BE2C (cell line): Measurements from ENCODE around the gene PPP1R7.

Experiments used
- DNase-seq: peaks from one replicate; pipeline ENCODE4 v3.0.0-alpha.2; 2020
- H3K27me3 ChIP-seq: fragments of 250-450 bp; sonication (Bioruptor Pico); 2 replicates; pipeline ENCODE4 v1.5.1; 2020; ENCODE audit warnings: mild to moderate bottlenecking
- H3K36me3 ChIP-seq: fragments of 250-450 bp; sonication (Bioruptor Pico); 2 replicates; pipeline ENCODE4 v1.5.1; 2020; ENCODE audit warnings: mild to moderate bottlenecking
- H3K4me1 ChIP-seq: fragments of 250-450 bp; sonication (Bioruptor Pico); 2 replicates; pipeline ENCODE4 v1.5.1; 2020
- H3K4me3 ChIP-seq: 2 replicates; pipeline ENCODE4 v1.5.1; 2011; ENCODE audit warnings: low read depth, low read length
- H3K9me3 ChIP-seq: fragments of 250-450 bp; sonication (Bioruptor Pico); 2 replicates; pipeline ENCODE4 v1.5.1; 2020
- CTCF ChIP-seq: IDR thresholded peaks from 2 replicates; pipeline ENCODE4 v1.5.1; 2012; ENCODE audit warnings: mild to moderate bottlenecking, low read depth, low read length

PPP1R7 gene

GRCh38 chr2:241131531-241131930 lies 18.7 kb upstream of the PPP1R7 start:
- DNase-seq, result no peak
- Histone ChIP-seq H3K4me1 (no peaks in the 10 kb centered on the region), H3K4me3 (no peak overlapping the region), H3K36me3 (peaks cover 2% of the 10 kb centered on the region), H3K27me3 (no peaks in the 10 kb centered on the region), H3K9me3 (no peaks in the 10 kb centered on the region)
- TF ChIP-seq CTCF, result no peak

- DNase-seq, result no peak
- H3K27me3 ChIP-seq, result no peaks in the 10 kb centered on the region
- H3K4me3 ChIP-seq, result no peak overlapping the region
- TF ChIP-seq CTCF, result no peak
- H3K9me3 ChIP-seq, result no peaks in the 10 kb centered on the region
- peaks cover 6% of the 10 kb centered on the region for H3K36me3 ChIP-seq
- no peaks in the 10 kb centered on the region for H3K4me1 ChIP-seq
Measured at GRCh38 chr2:241132538-241133435, 17.5 kb upstream of the PPP1R7 start.

- TF ChIP-seq CTCF, result no peak
- Histone ChIP-seq H3K27me3 (no peaks in the 10 kb centered on the region), H3K36me3 (peaks cover 10% of the 10 kb centered on the region), H3K4me1 (no peaks in the 10 kb centered on the region), H3K4me3 (no peak overlapping the region), H3K9me3 (no peaks in the 10 kb centered on the region)
- no peak for DNase-seq
Measured at GRCh38 chr2:241133436-241133820, 16.8 kb upstream of the PPP1R7 start.

- H3K9me3 ChIP-seq, result no peaks in the 10 kb centered on the region
- DNase-seq, result no peak
- H3K4me3 ChIP-seq, result no peak overlapping the region
- no peaks in the 10 kb centered on the region for H3K27me3 ChIP-seq
- H3K36me3 ChIP-seq, result peaks cover 10% of the 10 kb centered on the region
- no peak for TF ChIP-seq CTCF
- H3K4me1 ChIP-seq, result no peaks in the 10 kb centered on the region
Measured at GRCh38 chr2:241134711-241135110, 15.6 kb upstream of the PPP1R7 start.

- no peak for TF ChIP-seq CTCF
- no peak for DNase-seq
- Histone ChIP-seq H3K4me1 (no peaks in the 10 kb centered on the region), H3K36me3 (peaks cover 13% of the 10 kb centered on the region), H3K27me3 (no peaks in the 10 kb centered on the region), H3K9me3 (no peaks in the 10 kb centered on the region), H3K4me3 (no peak overlapping the region)
Measured at GRCh38 chr2:241135737-241136136, 14.5 kb upstream of the PPP1R7 start.

DNA sequence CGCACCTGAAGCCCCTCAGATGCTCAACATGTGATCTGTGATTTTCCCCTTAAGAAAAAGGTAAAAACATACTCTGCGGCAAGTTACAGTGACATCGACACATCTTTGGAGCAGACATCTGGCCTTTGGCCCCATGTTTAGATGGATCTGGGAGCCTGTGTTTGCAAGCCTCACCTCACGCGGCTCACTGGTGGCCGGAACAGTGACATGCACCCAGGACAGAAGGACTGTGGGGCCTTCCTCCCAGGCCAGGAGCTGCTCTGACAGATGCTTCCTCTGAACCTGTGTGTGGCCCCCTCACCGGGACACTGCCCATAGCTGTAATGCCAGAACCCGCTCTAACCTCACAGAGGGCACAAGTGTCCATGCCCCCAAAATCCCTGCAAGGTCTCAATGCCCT lies 14.1 kb upstream of the PPP1R7 start:
- no peak for DNase-seq
- Histone ChIP-seq H3K27me3 (no peaks in the 10 kb centered on the region), H3K4me3 (no peak overlapping the region), H3K4me1 (no peaks in the 10 kb centered on the region), H3K36me3 (peaks cover 13% of the 10 kb centered on the region), H3K9me3 (no peaks in the 10 kb centered on the region)
- no peak for TF ChIP-seq CTCF
